ENCODE data around the gene NABP2.

The NABP2 gene

DNA sequence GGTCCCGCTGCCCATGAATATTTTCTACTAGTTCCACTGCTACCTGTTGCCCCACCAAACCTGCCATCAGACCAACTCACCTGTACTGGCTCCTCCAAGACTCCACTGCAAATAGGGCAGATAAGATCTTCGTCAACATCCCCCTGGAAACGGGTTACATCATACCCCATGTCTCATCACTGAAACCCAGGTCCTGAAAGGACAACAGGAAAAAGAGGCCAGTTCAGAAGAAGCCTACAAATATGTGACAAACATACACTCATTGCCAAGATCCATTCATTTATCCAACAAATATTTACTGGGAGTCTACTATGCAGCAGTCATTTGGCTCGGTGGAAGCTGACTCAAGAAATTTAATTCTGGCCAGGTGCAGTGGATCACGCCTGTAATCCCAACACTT is 10.3 kb upstream of the NABP2 start:
- DNase-seq = no peak

- DNase-seq = no peak
These were observed 7.7 kb upstream of the NABP2 start for GRCh38 chr12:56216461-56216860.

DNA sequence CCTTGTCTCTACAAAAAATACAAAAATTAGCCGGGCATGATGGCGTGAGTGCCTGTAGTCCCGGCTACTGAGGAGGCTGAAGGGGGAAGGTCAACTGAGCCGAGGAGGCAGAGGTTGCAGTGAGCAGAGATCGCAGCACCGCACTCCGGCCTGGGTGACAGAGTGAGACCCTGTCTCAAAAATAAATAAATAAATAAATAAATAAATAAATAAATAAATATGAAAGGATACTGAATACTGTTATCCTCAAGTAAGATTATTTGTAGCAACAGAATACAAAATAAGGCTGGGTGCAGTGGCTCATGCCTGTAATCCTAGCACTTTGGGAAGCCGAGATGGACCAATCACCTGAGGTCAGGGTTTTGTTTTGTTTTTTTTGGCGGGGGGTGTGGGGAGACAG is 4.3 kb upstream of the NABP2 start:
- no peak for DNase-seq

DNA sequence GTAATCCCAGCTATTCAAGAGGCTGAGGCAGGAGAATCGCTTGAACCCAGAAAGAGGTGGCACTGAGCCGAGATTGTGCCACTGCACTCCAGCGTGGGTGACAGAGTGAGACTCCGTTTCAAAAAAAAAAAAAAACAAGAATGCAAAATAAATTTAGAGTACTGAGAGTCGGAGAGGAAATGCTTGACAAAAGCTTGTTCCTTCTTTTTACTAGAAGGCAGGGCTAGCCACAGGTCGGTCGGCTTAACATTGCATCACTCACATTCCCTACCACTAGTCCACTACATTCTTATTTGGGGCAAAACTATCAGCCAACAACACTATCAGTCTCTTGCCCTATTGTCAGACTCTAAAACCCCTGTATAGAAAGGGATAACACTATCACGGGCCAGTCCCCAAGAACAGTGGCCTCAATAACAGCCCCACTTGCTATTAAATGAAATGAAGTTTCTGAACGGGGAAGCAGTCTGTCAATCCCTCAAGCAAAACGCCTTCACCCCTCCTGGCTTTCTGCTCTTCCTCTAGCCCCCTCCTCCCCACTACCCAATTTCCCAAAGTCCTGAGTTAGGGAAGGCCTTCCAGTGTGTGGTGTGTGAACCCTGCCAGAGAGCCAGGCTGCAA is 3.4 kb upstream of the NABP2 start:
- DNase-seq = peak; percentile 68 to 81 (median 76)

DNA sequence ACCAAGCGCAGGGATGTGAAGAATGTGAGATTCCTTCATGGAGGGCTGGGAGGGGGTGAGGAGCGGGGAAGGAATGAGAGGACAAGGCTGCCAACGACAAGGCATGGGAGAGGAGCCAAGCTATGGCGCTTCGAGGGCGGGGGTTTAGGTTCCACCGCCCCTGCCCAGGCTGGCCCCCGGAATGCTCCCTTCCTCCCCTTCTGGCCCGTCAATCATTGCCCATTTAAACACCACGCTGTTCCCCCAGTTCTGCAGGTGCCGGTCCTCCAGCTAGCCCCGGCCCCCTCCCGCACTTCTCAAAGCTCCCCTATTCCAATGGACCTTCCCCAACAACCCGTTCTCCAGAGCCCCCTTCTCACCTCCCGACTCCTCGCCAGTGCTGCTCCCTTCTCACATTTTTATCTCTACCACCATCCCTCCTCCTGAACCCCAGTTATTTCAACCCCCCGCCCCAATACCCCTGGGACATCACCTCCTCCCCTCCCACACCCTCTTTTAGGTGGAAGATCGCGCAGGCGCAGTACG is 2.8 kb upstream of the NABP2 start:
- DNase-seq = peak in 1 of 3 donors; percentile 18

DNA sequence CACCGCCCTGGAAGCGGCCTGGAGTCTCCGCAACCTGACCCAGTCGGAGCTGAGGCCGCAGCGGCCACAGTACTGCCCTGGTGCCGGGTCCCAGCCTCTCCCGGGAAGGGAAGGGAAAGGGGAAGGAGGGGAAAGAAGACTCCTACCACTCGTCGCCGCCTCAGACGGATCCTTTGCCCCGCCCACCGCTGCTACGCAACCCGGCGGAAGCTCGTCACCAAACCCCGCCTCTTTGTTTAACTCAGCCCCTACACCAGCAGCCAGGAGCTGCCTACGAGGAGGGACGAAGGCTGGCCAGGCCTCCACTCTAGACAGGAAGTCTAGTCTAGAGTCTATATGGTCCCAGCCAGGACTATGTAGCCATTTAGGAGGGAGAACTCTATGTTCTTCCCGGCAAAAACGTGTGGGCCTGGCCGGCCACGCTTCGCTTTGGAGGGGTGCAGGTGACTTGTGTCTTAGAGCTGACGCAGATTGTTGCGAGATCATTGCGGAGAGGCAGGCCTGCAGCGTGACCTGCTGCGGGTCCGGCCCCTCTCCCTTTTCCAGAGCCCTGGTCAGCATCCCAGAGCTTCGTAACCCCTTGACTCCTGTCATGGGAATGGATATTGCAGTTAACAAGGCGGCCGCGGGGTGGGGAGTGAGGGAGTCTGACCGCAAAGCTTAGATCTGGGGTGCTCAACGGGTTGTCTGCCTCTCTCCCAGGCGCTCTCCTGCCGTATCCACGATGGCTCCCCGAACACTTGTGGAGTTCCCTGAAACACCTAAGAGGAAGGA is 2.2 kb upstream of the NABP2 start, which contains the start of gene RNF41:
RNF41 (minus strand) TSS at position 166 of the 774 bp plus-strand sequence. CDS start 7,875 bp downstream, outside the sequence.
- peak; percentile 97 to 98 (median 97) for DNase-seq

GRCh38 chr12:56222531-56222895 is 1.6 kb upstream of the NABP2 start:
- DNase-seq = peak in 1 of 3 donors; percentile 26

- no peak for DNase-seq
These were observed 506 bp upstream of the NABP2 start for GRCh38 chr12:56223571-56224101.

GRCh38 chr12:56224954-56225353 is 812 bp downstream of the NABP2 start:
- DNase-seq = no peak

DNA sequence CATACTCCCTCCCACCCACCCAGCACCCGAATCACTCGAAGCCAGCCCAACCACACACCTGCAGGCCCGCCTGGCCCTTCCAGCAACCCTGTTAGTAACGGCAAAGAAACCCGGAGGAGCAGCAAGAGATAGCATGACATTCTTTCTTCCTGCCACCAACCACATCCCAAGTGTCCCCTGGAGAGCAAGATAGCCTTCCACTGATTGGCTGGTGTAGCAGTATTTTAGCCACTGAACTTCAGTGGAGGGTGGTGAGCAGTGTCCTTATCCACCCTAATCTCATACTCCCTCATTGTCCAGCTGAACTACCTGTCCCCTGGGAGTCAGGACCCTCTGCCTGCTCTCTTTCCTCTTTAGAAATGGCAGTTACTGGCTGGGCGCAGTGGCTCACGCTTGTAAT is 4.9 kb downstream of the NABP2 start:
- DNase-seq = no peak

- DNase-seq = peak in 1 of 3 donors; percentile 16
These were observed 5.8 kb downstream of the NABP2 start, which contains the start of gene SLC39A5 for GRCh38 chr12:56229916-56230431. SLC39A5 (plus strand) TSS chr12:56230051; CDS start chr12:56231275, 1,224 bp downstream.

DNA sequence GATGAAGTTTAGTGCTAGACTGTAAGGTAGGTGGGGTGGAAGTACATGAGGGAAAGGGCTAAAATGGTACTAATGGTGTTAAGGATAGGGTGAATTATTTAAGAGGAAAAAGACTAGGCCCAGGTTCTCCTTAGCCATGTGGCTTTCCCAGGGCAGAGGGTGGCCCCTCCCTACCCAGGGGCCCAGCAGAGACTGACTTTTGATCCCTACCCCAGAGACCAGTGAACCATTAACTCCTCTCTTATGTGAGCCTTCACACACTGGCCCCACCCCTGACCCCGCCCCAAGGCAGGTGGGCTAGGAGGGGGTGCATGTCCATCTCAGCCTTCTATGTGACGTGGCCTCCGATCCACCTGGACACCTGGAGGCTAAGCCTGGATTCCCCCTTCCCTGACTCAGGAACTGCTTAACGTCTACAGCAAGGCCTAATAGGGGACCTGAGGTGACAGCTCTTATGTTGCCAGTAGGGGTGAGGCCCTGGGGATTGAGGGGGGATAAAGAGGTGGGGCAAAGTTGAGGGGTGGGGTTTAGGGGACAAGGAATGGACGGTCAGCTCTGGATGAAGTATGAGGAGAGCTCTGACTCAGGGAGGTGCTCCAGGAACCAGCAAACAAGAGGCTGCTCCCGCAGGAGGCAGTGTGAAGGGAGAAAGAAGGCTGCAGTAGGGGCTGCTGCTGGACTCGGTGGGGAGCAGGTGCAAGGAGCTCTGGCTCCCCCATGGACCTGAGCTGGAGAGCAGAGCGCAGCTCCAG is 6.5 kb downstream of the NABP2 start:
- no peak for DNase-seq

GRCh38 chr12:56231184-56231582 is 7.0 kb downstream of the NABP2 start:
- DNase-seq = no peak

DNA sequence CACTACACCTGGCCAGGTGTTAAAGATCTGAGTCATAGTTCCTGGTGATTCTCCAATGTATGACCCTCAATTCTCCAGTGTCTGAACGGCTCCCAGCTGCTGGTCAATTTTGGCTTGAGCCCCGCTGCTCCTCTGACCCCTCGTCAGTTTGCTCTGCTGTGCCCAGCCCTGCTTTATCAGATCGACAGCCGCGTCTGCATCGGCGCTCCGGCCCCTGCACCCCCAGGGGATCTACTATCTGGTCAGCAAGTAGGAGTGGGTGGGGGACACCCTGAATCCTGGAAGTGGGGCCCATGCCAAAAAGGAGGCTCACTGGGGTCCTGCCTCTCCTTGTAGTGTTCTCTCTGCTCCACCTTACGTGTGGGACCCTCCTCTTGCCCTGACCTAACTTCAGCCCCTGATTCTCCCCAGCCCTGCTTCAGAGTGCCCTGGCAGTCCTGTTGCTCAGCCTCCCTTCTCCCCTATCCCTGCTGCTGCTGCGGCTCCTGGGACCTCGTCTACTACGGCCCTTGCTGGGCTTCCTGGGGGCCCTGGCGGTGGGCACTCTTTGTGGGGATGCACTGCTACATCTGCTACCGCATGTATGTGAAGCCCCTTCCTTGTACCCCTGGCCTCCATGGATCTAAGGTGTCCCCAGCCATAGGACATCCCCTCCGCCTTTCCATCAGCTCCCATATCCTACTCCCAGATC is 10.7 kb downstream of the NABP2 start:
- no peak for DNase-seq

- DNase-seq = no peak
These were observed 11.9 kb downstream of the NABP2 start for GRCh38 chr12:56236091-56236490.

GRCh38 chr12:56236985-56237384 is 12.8 kb downstream of the NABP2 start:
- DNase-seq = no peak

GRCh38 chr12:56237552-56237951 is 13.4 kb downstream of the NABP2 start:
- DNase-seq = no peak

DNA sequence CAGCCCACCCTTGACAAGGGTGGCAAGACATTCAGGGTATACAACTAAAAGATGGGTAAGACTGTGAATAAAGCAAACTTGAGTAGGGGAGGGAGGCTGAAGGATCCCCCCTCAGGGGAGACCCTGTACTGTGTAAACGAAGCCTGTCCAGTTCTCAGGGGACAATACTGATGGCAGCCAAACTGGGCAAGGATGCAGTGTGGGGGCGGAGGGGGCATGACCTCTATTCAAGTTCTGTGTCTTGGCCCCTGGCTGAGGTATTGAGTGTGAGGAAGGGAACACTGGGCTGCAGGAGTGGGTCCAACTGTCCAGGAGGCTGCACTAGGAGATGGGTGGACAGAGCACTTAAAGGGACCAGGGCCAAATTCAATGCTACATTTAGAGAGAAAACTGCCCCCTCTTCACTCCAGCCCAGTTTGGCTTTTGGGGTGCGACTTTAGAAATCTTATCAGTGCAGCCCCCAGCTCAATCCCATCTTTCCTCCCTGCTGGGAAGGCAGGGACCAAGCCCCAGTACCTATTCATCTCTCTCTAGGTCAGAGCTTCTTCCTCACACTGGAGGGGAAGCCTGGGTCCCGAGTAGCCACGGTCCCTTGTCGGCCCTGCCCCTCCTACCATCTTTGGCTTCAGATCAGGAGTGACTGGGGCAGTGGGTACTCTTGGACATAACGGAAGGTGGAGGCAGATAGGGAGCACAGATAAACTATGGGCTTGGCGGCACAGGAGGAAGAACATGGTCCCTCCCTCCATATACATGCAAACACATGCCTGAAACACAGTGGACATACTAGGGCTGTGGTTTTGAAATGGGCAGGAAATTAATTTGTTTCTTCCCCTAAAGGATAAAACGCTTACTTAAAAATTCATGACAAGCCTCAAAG is 17.5 kb downstream of the NABP2 start:
- no peak for DNase-seq

DNA sequence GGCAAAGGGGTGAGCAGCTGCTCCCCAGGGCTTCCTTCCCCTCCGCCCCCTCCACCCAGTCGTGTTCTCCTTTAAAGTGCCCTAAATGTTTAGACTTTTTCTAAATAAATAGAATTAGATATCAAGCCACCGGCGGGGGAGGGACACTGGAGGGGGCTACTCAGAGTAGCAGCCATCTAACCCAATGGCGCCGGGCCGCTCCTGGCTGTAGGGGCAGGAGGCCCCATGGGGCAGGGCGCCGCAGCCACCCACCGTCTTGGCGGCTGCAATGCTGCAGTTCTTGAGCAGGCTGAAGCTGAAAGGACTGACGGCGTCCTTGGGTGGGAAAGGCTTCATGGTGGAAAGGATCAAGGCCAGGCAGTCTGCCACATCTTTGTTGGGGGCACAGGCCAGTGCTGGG is 18.8 kb downstream of the NABP2 start:
- no peak for DNase-seq

GRCh38 chr12:56243731-56244181 is 19.6 kb downstream of the NABP2 start:
- DNase-seq = no peak

GRCh38 chr12:56244494-56244893 is 20.4 kb downstream of the NABP2 start:
- no peak for DNase-seq

Data from suppressor macrophage treated with lipopolysaccharide for 1 hour (primary cell).